Kidney glomerular epithelial cell (primary cell): Measurements from ENCODE around the gene ZNF181.

ENCODE experiments used
- DNase-seq: peaks from one replicate; lab custom pipeline; 2025; lab: John Stamatoyannopoulos, UW

ZNF181 gene

GRCh38 chr19:34757441-34757840 lies 23.4 kb downstream of the ZNF181 start:
- DNase-seq, result no peak

- DNase-seq, result no peak
Measured at GRCh38 chr19:34759218-34759917, 25.3 kb downstream of the ZNF181 start.

GRCh38 chr19:34766386-34766785 lies 32.3 kb downstream of the ZNF181 start:
- no peak for DNase-seq

GRCh38 chr19:34767951-34768350 lies 33.9 kb downstream of the ZNF181 start:
- no peak for DNase-seq

GRCh38 chr19:34772697-34773554 lies 38.9 kb downstream of the ZNF181 start, which contains the start of gene ZNF599:
ZNF599 (minus strand) TSS chr19:34773215; CDS start chr19:34772841, 374 bp downstream.
- DNase-seq, result peak; percentile 83

GRCh38 chr19:34773555-34773864 lies 39.5 kb downstream of the ZNF181 start:
- no peak for DNase-seq

GRCh38 chr19:34774857-34775256 lies 40.8 kb downstream of the ZNF181 start:
- no peak for DNase-seq

GRCh38 chr19:34778342-34778741 lies 44.3 kb downstream of the ZNF181 start:
- DNase-seq, result no peak

- no peak for DNase-seq
Measured at GRCh38 chr19:34779652-34780051, 45.6 kb downstream of the ZNF181 start.

GRCh38 chr19:34786236-34786635 lies 52.2 kb downstream of the ZNF181 start:
- no peak for DNase-seq

GRCh38 chr19:34787059-34787824 lies 53.2 kb downstream of the ZNF181 start:
- no peak for DNase-seq

GRCh38 chr19:34788074-34788473 lies 54.0 kb downstream of the ZNF181 start:
- no peak for DNase-seq

GRCh38 chr19:34793565-34793964 lies 59.5 kb downstream of the ZNF181 start:
- no peak for DNase-seq

- DNase-seq, result no peak
Measured at GRCh38 chr19:34794066-34794960, 60.3 kb downstream of the ZNF181 start.
